K562 (cell line): ENCODE data around the gene HEMK1. TPM values are rescaled to one million over a fixed set of nuclear protein-coding genes. Genes with fewer than 3 reads are reported as not detected.

Experiments
- ATF3 ChIP-seq, 2 experiments: fragments of 450-650 bp in 1 of 2; sonication (generic) in 1 of 2; formaldehyde crosslinking in 1 of 2; IDR thresholded peaks in 1 of 2; conservative IDR thresholded peaks in 1 of 2; 2 replicates each; pipeline versions ENCODE4 v1.6.1 to v1.8.1; 2016 to 2023; ENCODE audit warnings: mild to moderate bottlenecking in 2 of 2, moderate library complexity in 2 of 2, inconsistent platforms in 1 of 2, missing genetic modification reagents in 1 of 2
- CXXC5 ChIP-seq: fragments of 250-450 bp; sonication (Bioruptor Pico); IDR thresholded peaks from 2 replicates; pipeline ENCODE4 v1.8.0; 2022; ENCODE audit warnings: inconsistent platforms, mild to moderate bottlenecking, moderate library complexity
- GTF2F1 ChIP-seq: IDR thresholded peaks from 2 replicates; pipeline ENCODE4 v1.6.1; 2011; ENCODE audit warnings: low read depth, low read length, improper control_type of control experiment
- KLF16 ChIP-seq: IDR thresholded peaks from 2 replicates; pipeline ENCODE4 v1.6.1; 2016; ENCODE audit warnings: antibody characterized with exemption
- MTA1 ChIP-seq: fragments of 450-650 bp; IDR thresholded peaks from 2 replicates; pipeline ENCODE4 v1.6.1; 2017; ENCODE audit warnings: borderline replicate concordance
- NFE2L1 ChIP-seq: fragments of 450-650 bp; IDR thresholded peaks from 2 replicates; pipeline ENCODE4 v1.6.1; 2016; ENCODE audit warnings: missing genetic modification characterization, low read depth, mild to moderate bottlenecking, missing compliant biosample characterization, moderate library complexity, borderline replicate concordance
- RNF219 ChIP-seq: fragments of 250-450 bp; sonication (Bioruptor Pico); IDR thresholded peaks from 2 replicates; pipeline ENCODE4 v1.5.0; 2022; ENCODE audit warnings: mild to moderate bottlenecking
- SAP30 ChIP-seq: fragments of 200-600 bp; sonication (generic); IDR thresholded peaks from 2 replicates; pipeline ENCODE4 v1.6.1; 2012; ENCODE audit warnings: borderline replicate concordance, low read depth, mild to moderate bottlenecking, moderate library complexity, low read length, control low read depth, inconsistent platforms; ENCODE audit not compliant: insufficient read depth, poor library complexity, severe bottlenecking
- SMARCA4 ChIP-seq: fragments of 450-650 bp; IDR thresholded peaks from 2 replicates; pipeline ENCODE4 v1.6.1; 2016
- SP1 ChIP-seq: sonication (generic); formaldehyde crosslinking; IDR thresholded peaks from 2 replicates; pipeline ENCODE4 v1.8.1; 2022; ENCODE audit warnings: mild to moderate bottlenecking, missing genetic modification reagents
- TCF7 ChIP-seq: sonication (generic); IDR thresholded peaks from 2 replicates; pipeline ENCODE4 v1.6.1; 2016; ENCODE audit warnings: antibody characterized with exemption, borderline replicate concordance
- ZBTB8A ChIP-seq: fragments of 450-650 bp; IDR thresholded peaks from 2 replicates; pipeline ENCODE4 v1.6.1; 2018; ENCODE audit warnings: mild to moderate bottlenecking, moderate library complexity; ENCODE audit not compliant: partially characterized antibody
- ZC3H4 ChIP-seq: sonication (generic); formaldehyde crosslinking; IDR thresholded peaks from 2 replicates; pipeline ENCODE4 v1.9.0; 2021; ENCODE audit warnings: missing genetic modification reagents, borderline replicate concordance
- ZKSCAN3 ChIP-seq: fragments of 250-450 bp; sonication (Bioruptor Pico); IDR thresholded peaks from 2 replicates; pipeline ENCODE4 v1.4.0; 2020
- ZNF24 ChIP-seq: fragments of 450-650 bp; IDR thresholded peaks from 2 replicates; pipeline ENCODE4 v1.6.1; 2016
- ZNF263 ChIP-seq: sonication (generic); formaldehyde crosslinking; IDR thresholded peaks from 2 replicates; pipeline ENCODE4 v1.8.0; 2022; ENCODE audit warnings: mild to moderate bottlenecking, missing genetic modification reagents, borderline replicate concordance
- ZNF280B ChIP-seq: fragments of 250-450 bp; sonication (Bioruptor Pico); IDR thresholded peaks from 2 replicates; pipeline ENCODE4 v1.5.1; 2021; ENCODE audit warnings: mild to moderate bottlenecking
- ZNF766 ChIP-seq: fragments of 200-800 bp; sonication (Bioruptor generic); conservative IDR thresholded peaks from 2 replicates; pipeline ENCODE4 v1.6.1; 2016; ENCODE audit warnings: missing genetic modification characterization, missing compliant biosample characterization
- polyA plus RNA-seq, 8 experiments: library from polyadenylated mRNA; depleted of rRNA in 4 of 8; stranded (reverse) in 5 of 8; unstranded in 3 of 8; fragments of >200 nt; fragmentation: Nextera tagmentation in 2 of 8; fragmentation: Illumina TruSeq in 1 of 8; extraction: Ambion mirVana in 2 of 8; extraction: Trizol in 1 of 8; gene quantifications; 2 replicates each; pipeline versions ENCODE4 v1.2.1 to v1.2.3, GENCODE V29; 2011 to 2014; ENCODE audit warnings: inconsistent platforms in 1 of 8, missing spikeins in 1 of 8
- total RNA-seq, 7 experiments: library from RNA; depleted of rRNA in 6 of 7; stranded (reverse); fragments of >200 nt in 6 of 7; fragmentation: Illumina TruSeq in 2 of 7; extraction: Trizol in 2 of 7; gene quantifications; 2 replicates each; pipeline versions ENCODE4 v1.2.1 to v1.2.3, GENCODE V29; 2011 to 2021; ENCODE audit warnings: low replicate concordance in 1 of 7
- TF ChIP-seq, protein P1 (sequence below): fragments of 200-800 bp; sonication (Bioruptor generic); IDR thresholded peaks from 2 replicates; pipeline ENCODE4 v1.6.1; 2017; ENCODE audit warnings: missing genetic modification characterization, missing compliant biosample characterization

The HEMK1 gene
- total and polyA plus RNA-seq, 9 of the 15 experiments (the other 6 are each of a cell fraction or from before 2014, with no cell fraction given): 2.0 to 16.8 (median 11.4) TPM

GRCh38 chr3:50525987-50526386 is 43.3 kb upstream of the HEMK1 start (continued):
- TF ChIP-seq ZNF280B: no peak
- TF ChIP-seq NFE2L1 (tag): no peak
- peak; percentile 97 for TF ChIP-seq SAP30
- TF ChIP-seq MTA1: no peak
- no peak for TF ChIP-seq ZBTB8A
- TF ChIP-seq ZKSCAN3 (CRISPR knock-in tag): no peak
- peak; percentile 45 for TF ChIP-seq ATF3 (IDR thresholded peaks at IDR 0.05)
- TF ChIP-seq ATF3 (CRISPR knock-in tag; conservative IDR thresholded peaks at IDR 0.05): no peak
- TF ChIP-seq TCF7: no peak
- TF ChIP-seq ZNF766 (CRISPR knock-in tag): peak; percentile 83
- TF ChIP-seq, protein P1, sequence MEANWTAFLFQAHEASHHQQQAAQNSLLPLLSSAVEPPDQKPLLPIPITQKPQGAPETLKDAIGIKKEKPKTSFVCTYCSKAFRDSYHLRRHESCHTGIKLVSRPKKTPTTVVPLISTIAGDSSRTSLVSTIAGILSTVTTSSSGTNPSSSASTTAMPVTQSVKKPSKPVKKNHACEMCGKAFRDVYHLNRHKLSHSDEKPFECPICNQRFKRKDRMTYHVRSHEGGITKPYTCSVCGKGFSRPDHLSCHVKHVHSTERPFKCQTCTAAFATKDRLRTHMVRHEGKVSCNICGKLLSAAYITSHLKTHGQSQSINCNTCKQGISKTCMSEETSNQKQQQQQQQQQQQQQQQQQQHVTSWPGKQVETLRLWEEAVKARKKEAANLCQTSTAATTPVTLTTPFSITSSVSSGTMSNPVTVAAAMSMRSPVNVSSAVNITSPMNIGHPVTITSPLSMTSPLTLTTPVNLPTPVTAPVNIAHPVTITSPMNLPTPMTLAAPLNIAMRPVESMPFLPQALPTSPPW (CRISPR knock-in tag): peak; percentile 69
- TF ChIP-seq ZC3H4 (CRISPR knock-in tag): no peak
- TF ChIP-seq CXXC5: peak; percentile 35; the same call in 1 of the 2 replicates
- TF ChIP-seq KLF16: no peak
- TF ChIP-seq GTF2F1: no peak
- 0 out of 2 replicates have a peak, but pooled peaks have one; percentile 25 for TF ChIP-seq SP1
- no peak for TF ChIP-seq RNF219
- TF ChIP-seq ZNF24: no peak
- TF ChIP-seq SMARCA4: no peak
- TF ChIP-seq ZNF263 (CRISPR knock-in tag): peak; percentile 77
